NCI-H524 (cell line): ENCODE data around the gene CD48.
"Not testable (repeated sequence)": the region's sequence is repeated elsewhere in the genome, so short reads cannot be mapped to it uniquely, and the experiment has no call there.

ENCODE experiments used
- DNase-seq, 2 experiments: peaks; one replicate each; lab custom pipeline; 2025; lab: John Stamatoyannopoulos, UW

CD48 gene

DNA sequence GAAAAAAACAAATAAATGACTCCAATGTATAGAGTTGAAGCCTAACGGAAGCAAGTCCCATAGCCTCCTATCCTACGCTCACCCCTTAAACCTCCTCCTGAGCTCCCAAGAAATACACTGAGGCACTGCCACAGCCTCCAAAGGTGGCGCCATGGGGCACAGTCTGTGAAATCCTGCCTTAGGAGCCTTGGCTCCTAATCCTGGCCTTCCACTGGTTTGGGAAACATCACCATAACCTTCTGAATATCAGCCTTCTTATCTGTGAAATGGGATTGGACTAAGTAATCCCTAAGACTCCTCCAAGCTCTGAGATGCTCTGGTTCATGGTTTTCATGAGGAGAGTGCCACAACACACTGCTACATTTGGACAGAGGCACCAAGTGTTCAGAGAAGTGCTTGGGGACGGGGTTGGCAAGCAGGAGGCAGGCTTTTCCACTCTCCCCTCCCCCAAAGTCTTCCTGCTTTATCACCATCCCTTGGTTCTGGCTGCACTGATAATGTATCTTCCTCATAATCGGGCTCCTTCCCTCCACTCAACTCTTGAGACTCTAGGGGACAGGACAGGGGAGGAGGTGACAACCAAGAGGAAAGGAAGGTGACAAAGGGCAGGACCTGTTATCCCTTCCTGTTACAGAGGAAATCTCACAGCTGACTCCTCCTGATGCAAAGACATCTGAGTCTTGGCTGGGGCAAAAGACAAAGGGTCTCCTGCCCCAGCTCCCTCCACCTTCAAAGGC, 30.2 kb upstream of the CD48 start:
- DNase-seq = no peak

DNA sequence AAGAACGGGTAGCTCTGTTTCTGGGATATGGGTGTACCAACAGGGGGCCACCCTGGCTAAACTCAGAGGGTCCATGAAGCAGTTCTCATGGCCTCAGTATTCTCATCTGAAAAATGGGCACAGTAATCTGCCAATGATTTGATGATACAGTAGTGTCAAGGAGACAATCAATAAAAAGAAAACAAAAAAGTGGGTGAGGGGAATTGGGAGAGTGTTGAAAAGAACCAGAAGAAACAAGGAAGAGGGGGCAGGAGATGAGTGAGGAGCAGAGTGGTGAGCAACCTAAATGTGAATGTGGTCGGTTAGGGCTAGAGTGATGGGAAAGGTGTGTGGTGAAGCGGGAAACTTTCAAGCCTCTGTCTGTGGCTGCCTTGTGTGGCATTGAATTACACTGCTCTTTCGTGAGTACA, 29.5 kb upstream of the CD48 start:
- DNase-seq = no peak

DNA sequence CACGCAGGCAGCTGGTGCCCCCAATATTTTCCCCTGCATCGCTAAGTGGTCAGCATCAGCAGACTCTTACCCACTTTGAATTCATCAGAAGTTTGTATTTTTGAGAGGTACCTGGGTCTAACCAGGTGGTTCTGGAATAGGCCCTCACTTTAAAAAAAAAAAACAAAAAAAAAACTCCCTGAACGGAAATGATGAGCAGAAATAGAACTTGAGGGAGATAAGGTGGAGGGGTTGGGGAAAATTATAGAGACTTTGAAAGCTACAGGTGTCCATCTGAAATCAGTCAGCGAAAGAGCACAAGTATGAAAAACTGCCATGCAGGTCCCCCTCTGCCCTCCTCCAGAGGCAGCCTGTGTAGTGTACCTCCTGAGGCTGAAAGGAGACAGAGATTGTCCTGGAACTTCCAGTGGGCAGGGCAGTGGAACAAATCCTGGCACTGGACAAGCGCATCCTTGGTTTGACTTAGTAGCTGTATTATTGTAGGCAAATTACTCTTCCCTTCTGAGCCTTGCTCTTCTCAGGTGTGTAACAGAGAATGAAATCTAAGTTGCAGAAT, 28.6 kb upstream of the CD48 start:
- DNase-seq = no peak

DNA sequence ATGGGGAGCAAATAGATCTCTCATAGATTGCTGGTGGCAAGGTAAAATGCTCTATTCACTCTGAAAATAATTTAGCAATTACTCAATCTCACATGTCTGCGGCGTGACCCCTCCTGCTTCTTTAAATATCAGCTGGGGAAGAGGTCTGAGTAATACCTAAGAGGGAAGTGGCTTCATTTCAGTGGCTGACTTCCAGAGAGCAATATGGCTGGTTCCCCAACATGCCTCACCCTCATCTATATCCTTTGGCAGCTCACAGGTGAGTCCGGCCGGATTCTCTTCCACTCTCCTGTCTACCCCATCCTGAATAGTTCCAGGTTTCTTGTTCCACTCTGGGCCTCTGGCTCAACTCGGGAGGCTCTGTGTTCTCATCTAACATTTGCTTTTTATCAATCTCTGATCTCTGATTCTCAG, 27.5 kb upstream of the CD48 start, which contains the start of gene SLAMF7:
Gene SLAMF7 (plus strand): TSS at position 150 of the 414 bp plus-strand sequence. CDS start 55 bp downstream, at position 205.
- no peak for DNase-seq

DNA sequence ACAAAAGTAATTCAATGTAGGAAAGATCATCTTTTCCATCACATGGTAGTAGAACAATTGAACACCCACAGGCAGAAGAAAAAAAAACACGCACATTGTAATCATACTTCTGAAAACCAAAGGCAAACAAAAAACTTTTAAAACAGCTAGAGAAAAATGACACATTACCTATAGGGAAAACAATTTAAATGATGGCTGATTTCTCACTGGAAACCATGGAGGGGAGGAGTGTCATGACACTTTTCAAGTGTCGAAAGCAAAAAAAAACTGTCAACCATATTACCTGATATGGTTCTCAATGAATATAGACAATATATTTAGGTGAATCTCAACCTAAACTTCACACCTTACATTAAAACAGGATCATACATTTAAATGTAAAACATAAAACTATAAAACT, 26.6 kb upstream of the CD48 start:
- no peak for DNase-seq

DNA sequence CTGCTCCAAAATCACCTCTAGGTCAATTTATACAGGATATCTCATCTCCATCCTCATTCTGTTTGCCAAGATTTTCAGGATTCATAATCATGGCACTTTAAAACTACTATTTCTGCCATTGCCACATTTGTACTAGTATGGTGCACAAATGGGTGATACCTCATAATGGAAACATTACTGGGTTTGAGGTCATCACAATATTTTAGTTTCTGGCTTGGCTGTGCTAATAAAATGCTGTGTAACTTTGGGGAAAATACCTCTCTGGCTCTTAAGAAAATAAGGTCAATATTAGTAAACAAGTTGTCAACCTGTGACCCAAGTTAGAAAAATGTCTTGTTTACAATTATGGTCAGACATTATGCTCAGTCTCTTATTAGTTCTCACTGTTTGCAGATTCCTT, 22.7 kb upstream of the CD48 start:
- DNase-seq = no peak

DNA sequence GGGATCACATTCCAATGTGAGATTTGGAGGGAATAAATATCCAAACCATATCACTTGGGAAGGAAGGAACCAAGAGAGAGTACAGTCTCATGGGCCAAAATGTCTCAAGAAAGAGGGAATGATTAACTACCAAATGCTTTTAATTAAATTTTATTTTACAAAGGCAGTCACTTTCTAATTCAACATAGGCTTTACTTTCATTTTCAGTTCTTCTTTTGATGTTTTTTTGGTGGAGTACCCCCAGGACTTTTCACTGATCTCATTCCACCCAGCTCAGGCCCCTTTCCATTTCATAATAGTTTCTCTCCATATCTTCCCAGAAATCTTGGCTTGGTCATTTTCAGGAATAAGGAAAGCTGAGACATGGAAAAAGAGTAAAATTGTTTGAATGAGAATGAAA, 22.3 kb upstream of the CD48 start:
- DNase-seq = no peak

DNA sequence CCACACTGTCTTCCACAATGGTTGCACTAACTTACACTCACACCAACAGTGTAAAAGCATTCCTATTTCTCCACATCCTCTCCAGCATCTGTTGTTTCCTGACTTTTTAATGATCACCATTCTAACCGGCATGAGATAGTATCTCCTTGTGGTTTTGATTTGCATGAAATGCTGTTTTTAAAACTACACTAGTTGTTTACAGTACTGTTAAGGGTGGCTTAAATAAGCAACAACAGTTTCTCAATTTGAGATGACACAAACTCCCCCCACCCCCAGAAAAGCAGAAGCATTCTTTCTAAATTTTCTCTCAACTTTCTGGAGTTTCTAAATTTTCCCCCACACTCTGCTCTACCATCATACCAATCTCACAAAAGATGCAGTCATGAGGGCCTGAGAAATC, 20.4 kb upstream of the CD48 start:
- DNase-seq = no peak

DNA sequence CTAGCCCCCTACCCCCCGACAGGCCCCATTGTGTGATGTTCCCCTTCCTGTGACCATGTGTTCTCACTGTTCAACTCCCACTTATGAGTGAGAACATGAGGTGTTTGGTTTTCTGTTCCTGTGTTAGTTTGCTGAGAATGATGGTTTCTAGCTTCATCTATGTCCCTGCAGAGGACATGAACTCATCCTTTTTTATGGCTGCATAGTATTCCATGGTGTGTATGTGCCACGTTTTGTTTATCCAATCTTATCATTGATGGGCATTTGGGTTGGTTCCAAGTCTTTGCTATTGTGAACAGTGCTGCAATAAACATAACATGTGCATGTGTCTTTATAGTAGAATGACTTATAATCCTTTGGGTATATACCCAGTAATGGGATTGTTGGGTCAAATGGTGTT, 19.9 kb upstream of the CD48 start:
- DNase-seq = not testable (repeated sequence)

DNA sequence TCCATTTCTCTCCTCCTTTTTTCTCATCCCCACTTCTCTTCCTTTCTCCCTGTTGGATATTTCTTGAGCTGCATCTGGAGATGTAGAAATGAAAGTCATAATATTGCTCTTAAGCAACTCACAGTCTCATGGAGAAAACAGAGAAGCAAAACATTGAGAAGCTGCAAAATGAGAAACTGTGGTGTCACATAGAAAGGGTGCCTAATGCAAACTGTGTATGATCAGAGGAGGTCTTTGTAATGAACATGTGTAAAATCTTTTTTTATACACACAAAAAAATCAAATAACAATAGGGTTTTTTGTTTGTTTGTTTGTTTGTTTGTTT, 15.7 kb upstream of the CD48 start:
- DNase-seq = no peak

DNA sequence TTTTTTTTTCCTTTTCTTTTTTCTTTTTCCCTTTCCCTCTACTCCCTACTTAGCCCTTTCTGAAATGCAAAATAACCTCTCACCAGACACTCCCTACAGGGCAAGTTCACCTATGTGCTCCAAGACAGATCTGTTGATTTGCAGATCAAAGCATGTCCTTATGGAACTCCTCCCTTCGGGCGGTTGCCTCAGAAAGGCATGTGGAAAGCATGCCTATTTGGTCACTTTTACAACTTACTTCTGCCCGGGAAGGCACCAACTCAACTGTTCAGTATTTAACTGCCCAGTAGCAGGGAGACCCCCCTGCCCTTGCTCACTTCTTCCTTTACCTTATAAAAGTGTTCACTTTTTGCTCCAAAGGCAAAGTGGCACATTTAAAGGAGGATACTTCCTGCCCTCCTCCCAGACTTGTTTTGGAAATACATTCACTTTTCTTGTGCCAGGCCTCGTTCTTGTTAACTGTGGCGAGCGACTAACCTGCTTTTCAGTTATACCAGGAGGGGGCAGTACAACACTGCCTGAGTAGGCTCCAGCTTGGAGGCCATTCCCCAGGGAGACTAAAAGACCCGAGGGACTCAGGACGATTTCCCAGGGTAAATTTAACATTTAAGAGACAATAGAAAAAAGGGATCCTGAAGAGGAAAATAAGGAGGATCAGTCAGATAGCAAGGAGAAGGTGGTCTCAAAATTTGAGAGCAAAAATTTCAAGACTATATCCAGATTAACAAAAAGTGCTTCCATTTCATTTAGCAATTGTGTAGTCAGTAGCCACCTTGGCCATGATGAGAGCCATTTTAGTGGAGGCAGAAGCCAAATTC, 15.1 kb upstream of the CD48 start:
- DNase-seq = peak; percentile 4 to 49

DNA sequence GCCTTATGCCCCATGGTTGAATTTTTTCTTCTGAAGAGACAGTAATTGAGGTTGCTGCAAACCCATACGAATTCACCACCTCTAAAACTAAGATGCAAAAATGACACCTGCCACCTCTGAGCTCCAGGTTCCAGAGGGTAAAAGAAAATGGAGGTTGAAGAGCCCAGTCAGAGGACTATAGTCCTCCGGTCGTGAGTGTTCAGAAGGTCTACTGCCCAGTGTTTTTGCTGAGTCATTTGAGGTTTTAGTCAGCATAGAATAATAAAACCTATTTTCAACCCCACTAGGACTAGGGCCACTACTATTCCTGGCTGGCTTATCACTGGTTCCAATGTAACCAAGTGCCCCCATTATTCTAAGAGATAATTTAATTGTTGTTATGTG, 14.5 kb upstream of the CD48 start:
- DNase-seq = no peak

DNA sequence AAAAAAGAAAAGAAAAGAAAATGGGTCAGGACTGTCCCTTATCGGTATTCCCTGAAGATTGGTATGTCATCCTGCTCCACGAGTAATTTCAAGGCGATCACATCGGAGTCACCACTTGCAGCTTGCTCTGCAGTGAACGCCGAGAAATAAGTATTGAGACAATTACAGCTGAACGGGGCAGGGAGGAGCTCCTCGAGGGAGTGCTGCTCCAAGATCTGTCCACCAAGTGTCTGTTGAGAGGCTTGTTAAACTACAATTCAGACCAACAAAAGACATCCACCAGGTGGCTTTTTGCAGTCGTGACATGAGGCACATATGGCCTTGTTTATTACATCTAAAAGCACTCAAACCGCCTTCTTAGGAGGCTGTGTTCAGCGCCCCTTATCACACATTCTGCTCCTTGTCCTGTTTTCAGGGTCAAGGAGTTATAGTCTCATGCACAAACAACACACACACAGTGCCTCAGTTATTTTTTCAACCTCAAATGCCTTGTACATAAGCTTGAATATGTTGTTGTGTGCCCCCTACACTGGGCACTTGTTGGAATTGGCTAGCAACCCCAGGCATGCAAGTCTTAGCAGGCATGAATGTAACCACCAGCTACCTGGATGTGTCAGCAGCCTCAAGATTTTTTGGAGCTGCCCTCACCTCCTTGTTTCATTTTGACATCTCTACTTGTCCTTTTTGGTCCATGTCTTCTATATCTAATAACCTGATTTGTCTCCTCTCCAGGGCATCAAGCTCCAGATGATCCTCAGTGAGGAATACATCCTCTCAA, 13.0 kb upstream of the CD48 start:
- peak in 1 of 2 experiments; percentile 37 for DNase-seq

DNA sequence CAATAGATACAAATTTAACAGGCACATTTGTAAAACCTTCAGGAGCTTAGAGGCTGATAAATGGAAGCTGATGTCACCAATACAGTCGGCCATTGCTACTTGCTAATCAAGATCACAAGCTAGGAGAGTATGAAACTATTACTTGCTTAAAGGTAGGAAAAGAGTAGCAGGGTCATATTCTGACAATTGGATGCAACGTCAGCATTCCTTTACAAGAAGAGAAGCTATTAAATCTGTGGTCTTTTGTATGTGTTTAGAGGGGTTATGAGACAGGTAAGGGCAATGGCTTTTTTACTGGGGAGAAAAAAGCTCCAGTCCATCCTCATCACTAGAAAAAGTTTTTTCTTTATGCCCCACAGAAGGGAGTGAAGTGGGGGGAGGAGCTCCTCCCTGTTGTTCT, 11.7 kb upstream of the CD48 start:
- no peak for DNase-seq

DNA sequence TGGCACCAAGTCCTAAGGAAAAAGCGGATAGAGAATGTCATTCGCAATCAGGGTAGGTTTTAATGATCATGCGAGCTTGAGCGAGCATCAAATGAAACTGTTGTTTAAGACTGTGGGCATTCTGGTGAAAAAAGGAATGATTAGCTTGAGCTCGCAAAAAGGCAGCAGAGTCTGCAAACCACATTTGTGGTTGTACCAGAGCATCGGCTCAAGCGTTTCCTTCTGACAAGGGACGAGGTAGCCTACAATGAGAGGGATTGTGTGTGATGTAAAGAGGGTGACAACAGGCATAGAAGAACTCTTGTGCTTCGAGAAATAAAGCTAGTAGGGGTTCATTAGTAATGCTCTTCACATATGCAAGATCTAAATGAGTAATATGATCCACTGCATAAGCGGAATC, 11.1 kb upstream of the CD48 start:
- DNase-seq = no peak

DNA sequence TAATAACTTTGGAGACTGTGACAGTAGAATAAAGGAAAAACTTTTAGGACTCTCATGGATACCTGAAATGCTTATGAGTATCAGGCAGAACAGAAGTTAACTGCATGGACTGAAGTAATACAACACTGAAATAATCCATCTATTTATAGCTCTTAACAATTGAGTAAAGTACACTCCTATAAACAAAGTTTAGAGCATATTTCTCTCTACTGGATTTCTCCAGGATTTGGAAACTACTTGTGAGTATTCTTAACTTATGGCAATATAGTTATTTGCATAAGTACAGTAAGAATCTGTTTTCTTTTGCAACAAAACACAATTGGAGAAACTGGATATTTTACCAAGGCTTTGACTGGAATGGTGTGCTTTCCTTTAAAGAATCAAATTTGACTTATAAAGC, 9.9 kb upstream of the CD48 start:
- no peak for DNase-seq

DNA sequence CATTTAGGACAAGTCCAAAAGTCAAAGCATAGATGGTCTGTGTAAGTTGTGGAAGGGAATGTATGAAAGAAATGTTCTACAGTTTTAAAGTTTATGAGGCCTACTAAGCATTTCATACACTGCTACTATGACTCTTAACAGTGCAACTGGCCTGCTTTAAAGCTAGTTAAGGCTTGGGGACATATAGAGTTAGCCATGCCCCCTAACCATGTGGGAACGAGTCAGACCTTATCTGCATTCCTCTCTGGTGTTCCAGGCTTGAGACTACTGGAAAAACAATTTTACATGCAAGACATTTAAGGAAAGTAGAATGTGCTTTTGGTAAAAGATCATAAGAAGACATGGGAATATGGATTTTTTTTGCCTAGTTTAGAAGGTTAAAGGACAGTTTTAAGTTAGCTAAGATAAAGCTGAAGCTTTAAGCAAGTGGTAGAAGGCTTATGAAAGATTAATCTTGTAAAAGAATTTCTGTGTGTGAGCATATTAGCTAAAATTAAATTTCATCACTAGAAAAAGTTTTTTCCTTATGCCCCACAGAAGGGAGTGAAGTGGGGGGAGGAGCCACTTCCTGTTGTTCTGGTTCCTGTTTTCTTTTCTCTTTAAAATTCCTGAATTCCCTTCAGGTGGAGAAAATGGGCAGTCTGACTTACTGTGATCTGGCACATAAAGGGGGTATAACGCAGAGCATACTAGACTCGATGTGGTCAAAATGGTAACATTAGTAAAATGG, 8.9 kb upstream of the CD48 start:
- DNase-seq = no peak

DNA sequence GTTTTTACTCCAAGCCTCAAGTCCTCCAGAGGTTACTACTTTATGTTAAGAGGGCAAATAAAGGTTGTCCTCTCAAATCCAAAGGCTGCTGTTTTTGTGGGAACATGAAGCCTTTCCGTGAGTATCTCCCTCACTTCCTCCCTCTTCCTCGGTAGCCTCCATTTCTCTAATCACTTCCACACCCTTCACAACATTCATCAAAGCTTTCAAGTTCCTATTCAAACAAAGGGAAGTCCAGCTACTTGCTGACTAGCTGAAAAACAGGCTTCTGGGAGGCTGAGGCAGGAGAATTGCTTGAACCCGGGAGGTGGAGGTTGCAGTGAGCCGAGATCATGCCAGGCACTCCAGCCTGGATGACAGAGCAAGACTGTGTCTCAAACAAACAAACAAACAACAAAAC, 6.6 kb upstream of the CD48 start:
- DNase-seq = no peak

DNA sequence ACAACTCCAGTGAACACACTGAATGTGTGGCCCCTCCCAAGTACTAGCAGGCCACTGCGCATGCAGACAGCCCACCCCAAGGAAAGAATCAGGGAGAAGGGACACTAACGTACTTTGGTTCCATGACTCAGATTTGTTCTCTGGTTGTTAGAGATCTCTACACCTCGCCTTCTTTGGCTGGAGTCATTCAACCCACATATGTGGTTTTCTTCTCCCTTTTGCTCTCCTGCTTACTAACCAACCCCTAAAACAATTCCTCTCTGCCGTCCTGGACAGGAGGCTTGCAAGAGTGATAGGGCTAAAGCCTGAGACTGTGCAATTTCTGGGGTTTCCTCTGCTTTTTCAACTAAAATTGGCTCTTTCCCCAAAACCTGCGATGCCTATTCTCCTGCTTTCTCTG, 5.7 kb upstream of the CD48 start:
- DNase-seq = no peak

DNA sequence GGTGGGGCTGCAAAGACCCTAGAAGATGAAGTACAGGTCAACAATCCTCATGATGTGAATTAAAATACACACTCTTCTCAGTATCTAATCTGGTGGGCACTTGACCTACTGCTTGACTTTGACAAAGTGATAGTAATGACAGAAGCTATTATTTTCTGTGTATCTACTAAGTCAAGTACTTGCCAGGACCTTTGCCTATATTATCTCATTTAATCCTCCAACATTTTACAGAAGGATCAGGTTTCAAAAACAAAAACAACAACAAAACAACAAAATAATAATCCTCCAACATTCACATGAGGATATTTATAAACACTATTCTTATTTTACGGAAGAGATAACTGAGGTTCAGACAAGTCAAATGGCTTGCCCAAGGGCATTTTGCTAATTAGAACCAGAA, 4.4 kb upstream of the CD48 start:
- DNase-seq = no peak

DNA sequence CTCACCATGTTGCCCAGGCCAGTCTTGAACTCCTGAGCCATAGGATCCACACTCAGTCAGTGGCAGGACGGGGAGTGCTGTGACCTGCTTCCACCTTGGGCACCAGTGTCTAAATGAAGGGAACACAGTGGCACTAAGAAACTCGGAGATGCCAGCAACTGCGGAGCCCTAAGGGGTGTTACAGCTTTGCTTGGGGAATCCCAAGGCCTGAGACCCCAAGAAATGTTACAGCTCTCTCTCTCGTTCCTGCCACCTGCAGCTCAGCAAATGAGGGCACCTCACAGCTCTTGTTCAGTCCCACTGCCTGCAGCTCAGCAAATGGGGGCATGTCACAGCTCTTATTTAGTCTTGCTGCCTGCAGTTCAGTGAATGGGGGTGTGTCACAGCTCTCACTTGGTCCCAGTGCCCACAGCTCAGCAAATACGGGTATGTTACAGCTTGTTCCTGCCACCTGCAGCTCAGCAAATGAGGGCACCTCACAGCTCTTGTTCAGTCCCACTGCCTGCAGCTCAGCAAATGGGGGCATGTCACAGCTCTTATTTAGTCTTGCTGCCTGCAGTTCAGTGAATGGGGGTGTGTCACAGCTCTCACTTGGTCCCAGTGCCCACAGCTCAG, 2.5 kb upstream of the CD48 start:
- DNase-seq = not testable (repeated sequence)
